Right renal cortex interstitium (tissue), 3 donors: Measurements from ENCODE around the gene ALDH1L2. TPM values are rescaled to one million over a fixed set of nuclear protein-coding genes. Genes with fewer than 3 reads are reported as not detected.

Experiments used
- DNase-seq, 3 donors: peaks; one replicate each; pipeline ENCODE4 v3.0.0-alpha.2; 2013; ENCODE audit warnings: low read depth in 3 of 3, low spot score in 2 of 3
- polyA plus RNA-seq, 3 donors: library from polyadenylated mRNA; unstranded; fragments of 120-200 nt; gene quantifications; one replicate each; pipeline ENCODE4 v1.2.1, GENCODE V29; 2013; ENCODE audit not compliant: insufficient read length in 3 of 3

ALDH1L2 gene
- polyA plus RNA-seq, 3 donors, result 0.64 to 1.4 (median 1.2) TPM

GRCh38 chr12:105036937-105037649 lies 47.2 kb downstream of the ALDH1L2 start:
- DNase-seq, result no peak

- no peak for DNase-seq
These were observed 50.4 kb downstream of the ALDH1L2 start for GRCh38 chr12:105033851-105034250.

- DNase-seq, result no peak
These were observed 51.4 kb downstream of the ALDH1L2 start for GRCh38 chr12:105032703-105033357.

GRCh38 chr12:105030820-105031807 lies 53.1 kb downstream of the ALDH1L2 start:
- no peak for DNase-seq

GRCh38 chr12:105026411-105026810 lies 57.8 kb downstream of the ALDH1L2 start:
- DNase-seq, result peak in 2 of 3 donors; percentile 20 to 32

- peak in 2 of 3 donors; percentile 48 to 70 for DNase-seq
These were observed 58.4 kb downstream of the ALDH1L2 start for GRCh38 chr12:105025890-105026289.

GRCh38 chr12:105024928-105025327 lies 59.3 kb downstream of the ALDH1L2 start:
- DNase-seq, result no peak

GRCh38 chr12:105020241-105020962 lies 63.9 kb downstream of the ALDH1L2 start:
- DNase-seq, result no peak

GRCh38 chr12:105018776-105019175 lies 65.5 kb downstream of the ALDH1L2 start:
- no peak for DNase-seq

- no peak for DNase-seq
These were observed 66.2 kb downstream of the ALDH1L2 start for GRCh38 chr12:105018012-105018411.

- no peak for DNase-seq
These were observed 68.7 kb downstream of the ALDH1L2 start for GRCh38 chr12:105015543-105015942.

- DNase-seq, result no peak
These were observed 69.7 kb downstream of the ALDH1L2 start for GRCh38 chr12:105014603-105015002.

- DNase-seq, result no peak
These were observed 70.4 kb downstream of the ALDH1L2 start for GRCh38 chr12:105013892-105014291.

- no peak for DNase-seq
These were observed 82.8 kb downstream of the ALDH1L2 start for GRCh38 chr12:105001476-105001875.

- DNase-seq, result no peak
These were observed 84.9 kb downstream of the ALDH1L2 start for GRCh38 chr12:104999347-104999685.

GRCh38 chr12:104998423-104999346 lies 85.6 kb downstream of the ALDH1L2 start:
- DNase-seq, result no peak

GRCh38 chr12:104997541-104997940 lies 86.7 kb downstream of the ALDH1L2 start:
- no peak for DNase-seq

- DNase-seq, result no peak
These were observed 89.9 kb downstream of the ALDH1L2 start for GRCh38 chr12:104994336-104994735.

GRCh38 chr12:104991565-104992128 lies 92.6 kb downstream of the ALDH1L2 start:
- DNase-seq, result no peak
